Measurements from ENCODE around the gene NADK.

NADK gene

DNA sequence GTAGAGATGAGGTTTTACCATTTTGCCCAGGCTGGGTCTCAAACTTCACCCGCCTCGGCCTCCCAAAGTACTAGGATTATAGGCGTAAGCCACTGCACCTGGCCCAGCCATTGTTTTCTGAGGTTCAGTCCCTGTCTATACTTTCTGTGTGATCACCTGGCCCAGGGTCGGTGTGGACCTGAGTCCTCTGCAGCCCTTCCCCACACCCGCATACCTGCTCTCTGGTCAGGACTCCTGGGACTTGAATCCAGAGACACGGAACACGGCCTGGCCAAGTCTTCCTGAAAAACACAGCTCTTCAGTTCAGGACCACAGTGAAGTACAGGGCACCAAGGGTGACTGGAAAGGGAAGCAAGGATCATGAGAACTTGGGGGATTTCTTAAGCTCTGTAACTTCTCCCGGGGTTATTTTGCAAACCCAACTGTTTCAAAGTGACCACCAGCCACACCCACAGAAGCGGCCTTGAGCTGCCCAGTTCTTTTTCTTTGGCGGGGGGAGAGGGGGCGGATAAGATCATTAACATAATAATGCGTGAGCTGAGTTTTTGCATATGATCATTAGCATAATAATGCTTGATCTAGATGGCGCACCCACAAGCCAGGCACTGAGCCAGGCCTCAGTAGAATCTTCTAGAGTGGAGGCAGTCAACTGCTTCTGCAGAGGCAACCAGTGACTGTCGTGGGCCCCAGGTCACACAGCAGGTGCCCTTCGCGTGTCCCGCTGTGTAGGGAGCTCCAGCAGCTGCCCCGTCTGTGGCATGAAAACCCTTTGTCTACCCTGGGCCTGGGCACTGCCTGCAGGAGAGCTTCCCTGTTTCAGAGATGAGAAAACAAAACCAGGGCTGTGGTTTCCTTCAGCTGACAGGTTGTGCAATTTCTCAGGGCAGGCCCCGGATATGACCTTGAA, 1.7 kb upstream of the NADK start:
- Histone ChIP-seq H4K5ac (ENCODE audit: low read length) (no peak overlapping the region), H3K18ac (ENCODE audit: low read length) (no peak overlapping the region), H2BK5ac (ENCODE audit: low read length) (no peak overlapping the region), H3K27me3 (ENCODE audit: insufficient read depth, low read length, poor library complexity) (no peaks in the 10 kb centered on the region), H3K79me2 (ENCODE audit: control insufficient read depth, insufficient read depth, low read length) (peaks cover 26% of the 10 kb centered on the region), H3K9ac (ENCODE audit: low read length) (peak overlapping the region; percentile 18), H2BK120ac (ENCODE audit: low read depth, low read length) (no peak overlapping the region), H3K23ac (ENCODE audit: low read length) (no peak overlapping the region), H4K8ac (ENCODE audit: low read depth, low read length) (no peak overlapping the region), H2AK5ac (ENCODE audit: low read length) (no peak overlapping the region), H3K4me2 (ENCODE audit: low read length) (no peak overlapping the region), H3K36me3 (ENCODE audit: control insufficient read depth, insufficient read depth, low read length) (peaks cover 3% of the 10 kb centered on the region), H3K27ac (ENCODE audit: low read depth, low read length) (no peak overlapping the region), H3K4ac (ENCODE audit: low read depth, low read length) (no peak overlapping the region), H2BK15ac (replicated peaks; ENCODE audit: low read depth) (no peak overlapping the region), H3K79me1 (ENCODE audit: low read length) (peaks cover 8% of the 10 kb centered on the region), H3K56ac (ENCODE audit: low read length) (peak overlapping the region; percentile 54), H3K4me3 (ENCODE audit: low read length) (no peak overlapping the region), H3K4me1 (ENCODE audit: control insufficient read depth, low read depth, low read length) (peaks cover 2% of the 10 kb centered on the region)
- no CpG with 5 or more reads among the region's 19 CpGs for WGBS (ENCODE audit: extremely low coverage, insufficient coverage, low lambda C conversion rate)
- DNase-seq = peak; percentile 19

GRCh38 chr1:1779320-1779675, 1.0 kb upstream of the NADK start:
- Histone ChIP-seq H3K27ac (ENCODE audit: low read depth, low read length) (peak overlapping the region; percentile 81), H2BK120ac (ENCODE audit: low read depth, low read length) (no peak overlapping the region), H3K27me3 (ENCODE audit: insufficient read depth, low read length, poor library complexity) (no peaks in the 10 kb centered on the region), H3K9ac (ENCODE audit: low read length) (peak overlapping the region; percentile 78), H3K4me3 (ENCODE audit: low read length) (no peak overlapping the region), H3K4ac (ENCODE audit: low read depth, low read length) (no peak overlapping the region), H4K8ac (ENCODE audit: low read depth, low read length) (no peak overlapping the region), H3K4me1 (ENCODE audit: control insufficient read depth, low read depth, low read length) (peaks cover 2% of the 10 kb centered on the region), H3K4me2 (ENCODE audit: low read length) (peak overlapping the region; percentile 53), H3K79me2 (ENCODE audit: control insufficient read depth, insufficient read depth, low read length) (peaks cover 31% of the 10 kb centered on the region), H2BK15ac (replicated peaks; ENCODE audit: low read depth) (no peak overlapping the region), H4K5ac (ENCODE audit: low read length) (no peak overlapping the region), H3K18ac (ENCODE audit: low read length) (no peak overlapping the region), H2BK5ac (ENCODE audit: low read length) (no peak overlapping the region), H3K36me3 (ENCODE audit: control insufficient read depth, insufficient read depth, low read length) (no peaks in the 10 kb centered on the region), H3K79me1 (ENCODE audit: low read length) (peaks cover 8% of the 10 kb centered on the region), H3K23ac (ENCODE audit: low read length) (peak overlapping the region; percentile 3), H2AK5ac (ENCODE audit: low read length) (no peak overlapping the region), H3K56ac (ENCODE audit: low read length) (peak overlapping the region; percentile 100)
- WGBS (ENCODE audit: extremely low coverage, insufficient coverage, low lambda C conversion rate) = no CpG with 5 or more reads among the region's 11 CpGs
- no peak for DNase-seq

DNA sequence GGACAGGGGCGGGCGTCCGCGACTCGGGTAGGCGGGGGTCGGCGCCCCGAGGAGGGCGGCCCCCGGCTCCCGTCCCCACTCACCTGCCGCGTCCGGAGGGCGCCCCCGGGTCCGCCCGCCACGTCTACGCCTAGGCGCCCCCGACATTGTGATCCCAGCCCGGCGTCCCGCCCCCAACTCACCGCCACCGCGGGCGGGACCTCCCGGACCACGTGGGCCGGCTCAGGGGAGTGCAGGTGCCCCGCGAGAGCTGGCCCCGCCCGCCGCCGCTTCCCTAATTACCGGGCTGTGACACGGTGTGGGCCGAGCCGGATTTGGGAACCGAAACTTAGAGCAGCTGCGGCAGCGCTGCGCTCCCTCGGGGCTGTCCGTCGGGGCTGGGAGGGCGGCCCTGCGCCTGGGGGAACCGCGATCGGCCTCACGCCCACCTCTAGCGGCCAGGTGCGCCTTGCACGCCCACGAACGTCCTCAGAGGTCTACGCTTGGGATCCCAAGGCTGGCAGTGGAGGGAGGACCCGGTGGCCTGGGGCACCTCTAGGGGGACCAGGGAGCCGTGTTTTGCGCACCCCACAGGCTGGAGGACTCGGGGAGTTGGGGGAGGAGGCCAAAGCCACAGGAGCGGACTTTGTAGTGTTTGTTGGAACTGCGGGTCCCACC, 521 bp upstream of the NADK start:
- H3K79me1 ChIP-seq (ENCODE audit: low read length) = peaks cover 8% of the 10 kb centered on the region
- H2BK15ac ChIP-seq (replicated peaks; ENCODE audit: low read depth) = no peak overlapping the region
- no peak overlapping the region for H2AK5ac ChIP-seq (ENCODE audit: low read length)
- no peak overlapping the region for H4K8ac ChIP-seq (ENCODE audit: low read depth, low read length)
- H3K36me3 ChIP-seq (ENCODE audit: control insufficient read depth, insufficient read depth, low read length) = no peaks in the 10 kb centered on the region
- H3K4me3 ChIP-seq (ENCODE audit: low read length) = peak overlapping the region; percentile 28
- H3K56ac ChIP-seq (ENCODE audit: low read length) = peak overlapping the region; percentile 100
- no CpG with 5 or more reads among the region's 68 CpGs for WGBS (ENCODE audit: extremely low coverage, insufficient coverage, low lambda C conversion rate)
- H2BK120ac ChIP-seq (ENCODE audit: low read depth, low read length) = no peak overlapping the region
- peaks cover 2% of the 10 kb centered on the region for H3K4me1 ChIP-seq (ENCODE audit: control insufficient read depth, low read depth, low read length)
- H3K27me3 ChIP-seq (ENCODE audit: insufficient read depth, low read length, poor library complexity) = no peaks in the 10 kb centered on the region
- H3K27ac ChIP-seq (ENCODE audit: low read depth, low read length) = peak overlapping the region; percentile 81
- peak overlapping the region; percentile 78 for H3K9ac ChIP-seq (ENCODE audit: low read length)
- H4K5ac ChIP-seq (ENCODE audit: low read length) = no peak overlapping the region
- H2BK5ac ChIP-seq (ENCODE audit: low read length) = no peak overlapping the region
- peak overlapping the region; percentile 75 for H3K4ac ChIP-seq (ENCODE audit: low read depth, low read length)
- peak; percentile 89 for DNase-seq
- peak overlapping the region; percentile 3 for H3K23ac ChIP-seq (ENCODE audit: low read length)
- H3K18ac ChIP-seq (ENCODE audit: low read length) = peak overlapping the region; percentile 94
- peaks cover 33% of the 10 kb centered on the region for H3K79me2 ChIP-seq (ENCODE audit: control insufficient read depth, insufficient read depth, low read length)
- H3K4me2 ChIP-seq (ENCODE audit: low read length) = peak overlapping the region; percentile 53

GRCh38 chr1:1777583-1777899, 729 bp downstream of the NADK start:
- Histone ChIP-seq H3K27me3 (ENCODE audit: insufficient read depth, low read length, poor library complexity) (no peaks in the 10 kb centered on the region), H3K4me1 (ENCODE audit: control insufficient read depth, low read depth, low read length) (peaks cover under 1% of the 10 kb centered on the region), H3K36me3 (ENCODE audit: control insufficient read depth, insufficient read depth, low read length) (no peaks in the 10 kb centered on the region), H3K79me2 (ENCODE audit: control insufficient read depth, insufficient read depth, low read length) (peaks cover 36% of the 10 kb centered on the region), H2BK120ac (ENCODE audit: low read depth, low read length) (peak overlapping the region; percentile 46), H3K4me2 (ENCODE audit: low read length) (peak overlapping the region; percentile 90), H3K23ac (ENCODE audit: low read length) (peak overlapping the region; percentile 48), H3K27ac (ENCODE audit: low read depth, low read length) (peak overlapping the region; percentile 81), H3K18ac (ENCODE audit: low read length) (peak overlapping the region; percentile 83), H3K4me3 (ENCODE audit: low read length) (peak overlapping the region; percentile 77), H2BK15ac (replicated peaks; ENCODE audit: low read depth) (no peak overlapping the region), H4K8ac (ENCODE audit: low read depth, low read length) (no peak overlapping the region), H4K5ac (ENCODE audit: low read length) (no peak overlapping the region), H3K9ac (ENCODE audit: low read length) (peak overlapping the region; percentile 97), H3K56ac (ENCODE audit: low read length) (peak overlapping the region; percentile 100), H3K4ac (ENCODE audit: low read depth, low read length) (peak overlapping the region; percentile 89), H3K79me1 (ENCODE audit: low read length) (peaks cover 8% of the 10 kb centered on the region), H2AK5ac (ENCODE audit: low read length) (no peak overlapping the region), H2BK5ac (ENCODE audit: low read length) (no peak overlapping the region)
- no CpG with 5 or more reads among the region's 6 CpGs for WGBS (ENCODE audit: extremely low coverage, insufficient coverage, low lambda C conversion rate)
- DNase-seq = peak; percentile 57

- Histone ChIP-seq H3K79me2 (ENCODE audit: control insufficient read depth, insufficient read depth, low read length) (peaks cover 38% of the 10 kb centered on the region), H4K8ac (ENCODE audit: low read depth, low read length) (no peak overlapping the region), H3K27me3 (ENCODE audit: insufficient read depth, low read length, poor library complexity) (no peaks in the 10 kb centered on the region), H3K18ac (ENCODE audit: low read length) (no peak overlapping the region), H3K56ac (ENCODE audit: low read length) (peak overlapping the region; percentile 100), H3K27ac (ENCODE audit: low read depth, low read length) (no peak overlapping the region), H2BK15ac (replicated peaks; ENCODE audit: low read depth) (no peak overlapping the region), H2BK120ac (ENCODE audit: low read depth, low read length) (no peak overlapping the region), H3K36me3 (ENCODE audit: control insufficient read depth, insufficient read depth, low read length) (no peaks in the 10 kb centered on the region), H3K23ac (ENCODE audit: low read length) (no peak overlapping the region), H3K4me3 (ENCODE audit: low read length) (no peak overlapping the region), H3K4me2 (ENCODE audit: low read length) (peak overlapping the region; percentile 13), H2BK5ac (ENCODE audit: low read length) (no peak overlapping the region), H3K4ac (ENCODE audit: low read depth, low read length) (no peak overlapping the region), H2AK5ac (ENCODE audit: low read length) (no peak overlapping the region), H3K9ac (ENCODE audit: low read length) (peak overlapping the region; percentile 97), H4K5ac (ENCODE audit: low read length) (no peak overlapping the region), H3K4me1 (ENCODE audit: control insufficient read depth, low read depth, low read length) (no peaks in the 10 kb centered on the region), H3K79me1 (ENCODE audit: low read length) (peaks cover 8% of the 10 kb centered on the region)
- peak; percentile 24 for DNase-seq
- WGBS (ENCODE audit: extremely low coverage, insufficient coverage, low lambda C conversion rate) = no CpG with 5 or more reads among the region's 9 CpGs
Measured at GRCh38 chr1:1776672-1777582, 1.3 kb downstream of the NADK start.

Data from mesendoderm (in vitro differentiated cells).